ENCODE measurements around the gene BEST4.

Gene BEST4
- total RNA-seq = 0.67 to 5.9 (median 1.8) reads per million in 9 experiments

DNA sequence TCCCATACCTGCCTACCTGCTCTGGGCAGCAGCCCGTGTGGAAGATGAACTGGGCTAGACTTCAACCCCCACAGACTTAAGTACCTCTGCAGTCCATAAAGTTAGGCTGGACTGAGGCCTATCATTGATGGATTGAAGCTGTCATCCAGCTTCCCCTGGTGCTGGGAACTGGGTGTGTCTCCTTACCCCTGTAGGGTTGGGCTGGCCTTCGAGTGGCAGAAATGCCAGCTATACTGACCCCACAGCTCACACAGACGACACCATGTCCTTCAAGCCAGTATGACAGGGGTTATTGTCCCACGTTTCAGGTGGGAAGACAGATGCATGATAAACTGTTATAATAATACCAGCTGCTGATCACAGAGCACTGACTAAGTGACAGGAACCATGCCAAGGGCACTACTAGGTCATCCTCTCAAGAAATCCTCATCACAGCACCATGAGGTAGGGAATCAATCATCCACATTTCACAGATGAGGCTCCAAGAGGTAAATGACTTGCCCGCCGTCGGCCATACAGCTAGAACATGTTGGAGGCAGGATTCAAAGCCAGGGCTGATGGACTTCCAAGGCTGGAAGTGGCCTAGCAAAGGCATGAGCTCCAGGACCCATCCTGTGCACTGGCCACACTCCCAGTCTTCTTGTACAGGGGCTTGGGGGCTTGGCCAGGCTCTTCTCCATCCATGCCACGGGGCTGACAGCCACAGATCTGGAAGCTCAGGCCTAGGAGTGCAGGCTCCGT, at the start of gene BEST4:
Gene BEST4 (minus strand): TSS at position 51 of the 741 bp plus-strand sequence. CDS start 465 bp downstream, outside the sequence.
- Mint-ChIP-seq H3K27me3 (no peaks in the 10 kb centered on the region), H3K9me3 (no peaks in the 10 kb centered on the region)

GRCh38 chr1:44835738-44836675, 48.0 kb upstream of the BEST4 start:
- ATAC-seq (replicated peaks) = peak; percentile 98
- Mint-ChIP-seq H3K4me1 (ENCODE audit: low read depth in 2 of 2) (peaks cover 7% of the 10 kb centered on the region in 2 donors), H3K27me3 (peaks cover 7 to 16% of the 10 kb centered on the region in 2 donors), H3K27ac (no peak overlapping the region), H3K36me3 (ENCODE audit: insufficient read depth) (peaks cover 3% of the 10 kb centered on the region), H3K4me3 (no peak overlapping the region), H3K9me3 (no peaks in the 10 kb centered on the region)
- peak; percentile 79 to 85 (median 84) for DNase-seq

More for the DNA sequence above, at the start of gene BEST4:
- DNase-seq (no peak), ATAC-seq (replicated peaks) (no peak)
- peak within 1 kb of the TSS in 1 of 2 donors; percentile 86 for H3K27ac Mint-ChIP-seq
- peaks cover 21 to 25% of the 10 kb centered on the region in 2 donors for H3K4me1 Mint-ChIP-seq (ENCODE audit: low read depth in 2 of 2)
- H3K36me3 Mint-ChIP-seq (ENCODE audit: insufficient read depth) = peaks cover 8% of the 10 kb centered on the region
- no peak within 1 kb of the TSS for H3K4me3 Mint-ChIP-seq

DNA sequence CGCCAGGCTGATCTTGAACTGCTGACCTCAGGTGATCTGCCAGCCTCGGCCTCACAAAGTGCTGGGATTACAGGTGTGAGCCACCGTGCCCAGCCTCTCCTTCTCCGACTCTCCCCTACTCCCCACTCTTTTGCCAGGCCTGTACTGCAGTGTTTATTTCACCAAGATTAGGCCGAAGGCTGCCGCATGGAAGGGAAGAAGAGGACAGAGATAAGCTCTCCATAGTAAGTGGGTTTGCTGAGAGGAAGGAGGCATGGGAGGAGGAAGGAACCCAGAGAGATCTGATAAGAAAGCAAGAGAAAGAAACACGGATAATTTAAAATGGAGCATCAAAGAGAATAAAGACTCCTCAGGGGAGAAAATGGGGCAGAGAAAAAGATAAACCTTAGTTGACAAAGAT, 46.4 kb upstream of the BEST4 start:
- Mint-ChIP-seq H3K9me3 (no peaks in the 10 kb centered on the region), H3K4me1 (ENCODE audit: low read depth in 2 of 2) (peaks cover 7% of the 10 kb centered on the region in 2 donors), H3K27me3 (peaks cover 1 to 3% of the 10 kb centered on the region in 2 donors), H3K27ac (peak overlapping the region in 1 of 2 donors; percentile 24), H3K36me3 (ENCODE audit: insufficient read depth) (peaks cover 3% of the 10 kb centered on the region), H3K4me3 (no peak overlapping the region)
- DNase-seq = no peak
- no peak for ATAC-seq (replicated peaks)

GRCh38 chr1:44832056-44832705, 44.2 kb upstream of the BEST4 start:
- Mint-ChIP-seq H3K27me3 (no peaks in the 10 kb centered on the region), H3K9me3 (no peaks in the 10 kb centered on the region), H3K36me3 (ENCODE audit: insufficient read depth) (peaks cover 3% of the 10 kb centered on the region), H3K4me1 (ENCODE audit: low read depth in 2 of 2) (peaks cover 7 to 10% of the 10 kb centered on the region in 2 donors), H3K27ac (peak overlapping the region in 1 of 2 donors; percentile 29), H3K4me3 (no peak overlapping the region)
- ATAC-seq (replicated peaks) (no peak), DNase-seq (no peak)

DNA sequence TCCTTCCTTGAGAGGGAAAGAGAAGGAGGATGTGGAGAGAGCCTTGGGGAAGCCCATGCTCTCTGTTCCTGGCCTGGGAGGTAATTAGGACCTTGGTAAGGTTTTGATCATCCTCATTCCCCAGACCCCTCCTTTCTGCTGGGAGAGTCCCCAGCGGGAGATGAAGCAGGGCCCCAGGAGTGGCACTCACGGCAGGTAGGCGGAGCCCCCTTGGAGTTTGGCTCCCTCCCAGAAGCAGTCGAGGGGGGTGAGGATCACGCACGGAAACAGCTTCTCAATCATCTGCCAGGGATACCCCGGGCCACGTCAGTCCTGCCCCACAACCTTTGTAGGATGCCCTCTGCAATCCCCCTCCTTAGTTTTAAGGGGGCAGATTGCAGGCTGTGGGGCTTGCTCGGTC, 43.5 kb upstream of the BEST4 start:
- Mint-ChIP-seq H3K27me3 (no peaks in the 10 kb centered on the region), H3K27ac (no peak overlapping the region), H3K4me3 (no peak overlapping the region), H3K4me1 (ENCODE audit: low read depth in 2 of 2) (peaks cover 7 to 10% of the 10 kb centered on the region in 2 donors), H3K36me3 (ENCODE audit: insufficient read depth) (peaks cover 3% of the 10 kb centered on the region), H3K9me3 (no peaks in the 10 kb centered on the region)
- ATAC-seq (replicated peaks) (no peak), DNase-seq (no peak)

DNA sequence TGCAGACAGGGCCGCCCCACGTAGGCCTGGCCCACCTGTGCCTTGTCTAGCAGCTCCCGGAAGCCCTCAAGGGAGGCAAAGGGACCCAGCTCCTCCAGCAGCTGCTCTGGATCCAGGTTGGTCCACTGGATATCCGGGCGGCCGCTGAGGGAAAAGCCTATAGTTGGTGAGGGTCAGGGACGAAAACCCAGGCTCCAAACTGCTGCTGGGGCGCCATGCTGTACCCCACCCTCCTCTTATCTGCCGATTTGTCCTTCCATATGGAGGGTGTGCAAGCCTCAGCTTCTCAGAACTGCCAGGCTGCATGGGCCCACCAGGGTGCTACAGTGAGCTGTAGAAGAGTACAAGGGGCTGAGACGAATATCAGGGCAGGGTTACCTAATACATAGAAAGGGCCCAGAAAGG, 42.9 kb upstream of the BEST4 start:
- H3K4me1 Mint-ChIP-seq (ENCODE audit: low read depth in 2 of 2) = peaks cover 5 to 7% of the 10 kb centered on the region in 2 donors
- DNase-seq (no peak), ATAC-seq (replicated peaks) (no peak)
- no peaks in the 10 kb centered on the region for H3K9me3 Mint-ChIP-seq
- no peaks in the 10 kb centered on the region for H3K27me3 Mint-ChIP-seq
- H3K4me3 Mint-ChIP-seq = no peak overlapping the region
- H3K27ac Mint-ChIP-seq = no peak overlapping the region
- H3K36me3 Mint-ChIP-seq (ENCODE audit: insufficient read depth) = peaks cover 3% of the 10 kb centered on the region

GRCh38 chr1:44829506-44830384, 41.8 kb upstream of the BEST4 start:
- ATAC-seq (replicated peaks) (no peak), DNase-seq (no peak)
- Mint-ChIP-seq H3K4me1 (ENCODE audit: low read depth in 2 of 2) (peaks cover 0 to 3% of the 10 kb centered on the region in 2 donors), H3K27ac (no peak overlapping the region), H3K9me3 (no peaks in the 10 kb centered on the region), H3K27me3 (no peaks in the 10 kb centered on the region), H3K36me3 (ENCODE audit: insufficient read depth) (peaks cover 8% of the 10 kb centered on the region), H3K4me3 (no peak overlapping the region)

DNA sequence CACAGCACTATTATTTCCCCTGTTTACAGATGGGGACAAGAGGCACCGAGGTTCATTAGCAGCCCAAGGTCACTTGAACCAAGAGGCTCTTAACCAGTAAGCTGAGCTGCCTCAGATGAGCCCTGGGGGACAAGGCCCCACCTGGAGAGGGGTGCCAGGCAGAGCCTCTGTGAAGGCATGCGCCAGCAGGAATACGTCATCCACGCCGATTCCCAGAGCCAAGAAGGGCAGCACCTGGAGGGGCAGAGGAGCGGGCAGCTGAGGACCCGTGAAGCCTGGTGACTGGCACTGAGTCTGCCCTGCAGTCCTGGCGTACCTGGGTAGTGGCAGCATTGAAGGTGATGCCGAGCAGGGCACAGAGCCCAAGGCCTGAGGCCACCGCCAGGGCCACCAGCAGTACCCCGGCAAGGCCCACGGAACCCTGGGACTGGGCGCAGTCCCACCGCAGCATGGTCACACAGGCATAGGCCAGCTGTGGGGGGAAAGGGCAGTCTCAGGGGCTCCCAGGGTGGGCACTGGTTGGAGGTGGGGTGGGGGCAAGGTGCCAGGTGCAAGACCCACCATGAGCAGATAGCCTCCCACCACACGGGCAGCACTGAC, 41.0 kb upstream of the BEST4 start:
- H3K4me3 Mint-ChIP-seq = no peak overlapping the region
- H3K27ac Mint-ChIP-seq = no peak overlapping the region
- ATAC-seq (replicated peaks) (no peak), DNase-seq (no peak)
- no peaks in the 10 kb centered on the region for H3K27me3 Mint-ChIP-seq
- peaks cover 8% of the 10 kb centered on the region for H3K36me3 Mint-ChIP-seq (ENCODE audit: insufficient read depth)
- peaks cover 0 to 3% of the 10 kb centered on the region in 2 donors for H3K4me1 Mint-ChIP-seq (ENCODE audit: low read depth in 2 of 2)
- no peaks in the 10 kb centered on the region for H3K9me3 Mint-ChIP-seq

- H3K4me3 Mint-ChIP-seq = peak overlapping the region in 1 of 2 donors; percentile 27
- H3K36me3 Mint-ChIP-seq (ENCODE audit: insufficient read depth) = peaks cover 8% of the 10 kb centered on the region
- DNase-seq (no peak), ATAC-seq (replicated peaks) (no peak)
- H3K27ac Mint-ChIP-seq = no peak overlapping the region
- no peaks in the 10 kb centered on the region for H3K27me3 Mint-ChIP-seq
- peaks cover 0 to 3% of the 10 kb centered on the region in 2 donors for H3K4me1 Mint-ChIP-seq (ENCODE audit: low read depth in 2 of 2)
- no peaks in the 10 kb centered on the region for H3K9me3 Mint-ChIP-seq
Measured at GRCh38 chr1:44828003-44828651, 40.2 kb upstream of the BEST4 start.

DNA sequence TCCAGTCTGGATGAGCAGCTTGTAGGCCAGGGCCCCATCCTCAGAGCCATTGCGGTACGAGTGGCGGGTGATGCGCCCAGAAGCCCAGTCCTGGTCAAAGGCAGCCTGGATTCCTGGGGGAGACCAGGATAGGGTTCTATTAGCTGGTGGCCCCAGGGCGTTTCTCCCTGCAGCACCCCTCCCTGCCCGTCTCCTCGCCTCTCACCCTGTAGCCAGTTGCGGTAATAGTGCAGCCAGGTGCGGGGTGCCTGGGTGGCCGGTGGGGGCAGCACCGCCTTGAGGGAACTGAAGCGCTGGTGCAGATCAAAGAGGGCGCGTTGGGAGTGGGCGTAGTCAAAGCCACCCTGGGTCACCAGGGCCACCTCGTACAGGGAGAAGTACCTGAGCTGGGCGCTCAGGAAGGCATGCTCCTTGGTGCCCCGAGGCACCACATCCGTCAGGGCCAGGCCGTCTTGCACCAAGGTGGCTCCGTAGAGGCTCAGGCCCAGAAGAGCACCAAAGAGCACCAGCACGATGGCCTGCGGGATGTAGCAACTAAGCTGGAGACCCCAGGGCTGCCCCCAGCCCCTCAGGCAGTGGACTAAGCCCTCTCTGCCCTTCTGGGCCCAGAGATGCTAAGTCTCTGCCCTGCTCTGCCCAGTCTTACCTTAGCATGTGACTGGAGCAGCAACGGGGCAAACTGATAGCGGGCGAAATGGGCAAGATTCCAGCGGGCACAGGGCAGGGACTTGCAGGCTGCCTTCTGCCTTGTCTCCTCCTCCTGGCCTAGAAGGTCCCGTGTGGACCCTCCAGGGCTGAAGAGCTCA, 39.4 kb upstream of the BEST4 start:
- DNase-seq (no peak), ATAC-seq (replicated peaks) (no peak)
- Mint-ChIP-seq H3K4me3 (peak overlapping the region in 1 of 2 donors; percentile 27), H3K9me3 (no peaks in the 10 kb centered on the region), H3K27ac (no peak overlapping the region), H3K27me3 (no peaks in the 10 kb centered on the region), H3K4me1 (ENCODE audit: low read depth in 2 of 2) (peaks cover 0 to 3% of the 10 kb centered on the region in 2 donors), H3K36me3 (ENCODE audit: insufficient read depth) (peaks cover 14% of the 10 kb centered on the region)

DNA sequence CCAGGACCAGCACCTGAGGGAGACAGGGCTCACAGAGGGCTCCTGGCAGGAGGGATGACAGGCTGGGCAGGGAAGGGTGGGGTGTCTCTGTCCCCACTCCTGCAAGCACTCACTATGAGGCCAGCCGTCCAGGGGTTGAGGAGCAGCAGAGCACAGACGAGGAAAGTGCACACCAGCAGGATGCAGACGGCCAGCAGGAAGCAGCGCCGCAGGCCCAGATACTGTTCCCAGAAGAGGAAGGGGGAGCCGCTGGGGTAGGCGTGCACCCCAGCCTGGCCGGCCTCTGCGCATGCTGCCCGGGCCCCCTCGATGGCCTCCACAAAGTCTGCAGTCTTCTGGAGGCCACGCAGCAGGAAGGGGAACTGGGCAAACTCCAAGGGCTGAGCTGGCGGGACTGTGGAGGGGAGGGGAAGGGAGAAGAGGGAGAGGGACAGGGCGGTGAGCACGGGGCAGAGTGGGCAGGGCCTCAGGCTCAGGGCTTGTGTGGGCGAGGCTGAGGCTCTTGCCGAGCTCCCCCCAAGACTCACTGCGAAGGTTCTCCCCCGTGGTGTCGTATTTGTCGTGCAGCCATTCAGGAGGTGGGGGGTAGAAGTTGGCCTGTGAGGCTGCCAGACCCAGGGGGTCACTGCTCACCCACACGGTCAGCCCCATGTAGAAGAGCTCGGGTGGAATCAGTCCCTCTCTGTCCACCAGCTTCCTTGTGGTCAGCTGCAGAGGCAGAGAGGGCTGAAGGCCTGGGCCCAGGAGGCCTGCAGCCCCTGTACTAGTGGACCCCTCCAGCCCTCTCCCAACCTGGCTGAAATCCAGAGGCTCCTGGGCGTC, 38.6 kb upstream of the BEST4 start:
- Mint-ChIP-seq H3K27me3 (no peaks in the 10 kb centered on the region), H3K4me1 (ENCODE audit: low read depth in 2 of 2) (peaks cover under 1 to 3% of the 10 kb centered on the region in 2 donors), H3K36me3 (ENCODE audit: insufficient read depth) (peaks cover 11% of the 10 kb centered on the region), H3K27ac (no peak overlapping the region), H3K9me3 (no peaks in the 10 kb centered on the region), H3K4me3 (no peak overlapping the region)
- ATAC-seq (replicated peaks) = peak; percentile 10
- no peak for DNase-seq
